ENCODE results near the gene FHOD3. TPM values are rescaled to one million over a fixed set of nuclear protein-coding genes. Genes with fewer than 3 reads are reported as not detected.

The FHOD3 gene
- total and polyA plus RNA-seq, 2 of the 8 experiments (the other 6 are each of a cell fraction or from before 2014, with no cell fraction given) = 9.7 to 10.5 TPM

GRCh38 chr18:36333414-36333813 is 35.9 kb downstream of the FHOD3 start:
- Histone ChIP-seq H3K4me1 (replicated peaks in 1 of 4; ENCODE audit: control insufficient read depth in 3 of 4, insufficient read depth in 4 of 4, low read length in 3 of 4) (peaks cover 3 to 19% (median 10%) of the 10 kb centered on the region in 4 experiments), H3K36me3 (ENCODE audit: control insufficient read depth in 2 of 4, insufficient read depth in 4 of 4, low read length in 3 of 4) (no peaks in the 10 kb centered on the region), H2BK20ac (ENCODE audit: low read length) (no peak overlapping the region), H3K23me2 (ENCODE audit: low read depth, low read length) (no peaks in the 10 kb centered on the region), H2AFZ (ENCODE audit: low read length) (no peak overlapping the region), H3K79me1 (ENCODE audit: low read depth, low read length) (no peaks in the 10 kb centered on the region), H4K91ac (replicated peaks; ENCODE audit: insufficient read length, low read length) (no peak overlapping the region), H3K27me3 (replicated peaks in 1 of 4; ENCODE audit: control insufficient read depth in 3 of 4, extremely low read depth in 1 of 4, insufficient read depth in 3 of 4, low read length in 3 of 4) (no peaks in the 10 kb centered on the region), H4K8ac (ENCODE audit: extremely low read depth, insufficient read depth, low read length) (no peak overlapping the region), H4K20me1 (replicated peaks in 1 of 2; ENCODE audit: control insufficient read depth in 1 of 2, insufficient read depth in 2 of 2, low read length in 2 of 2) (no peaks in the 10 kb centered on the region), H3K4me3 (ENCODE audit: extremely low read depth in 1 of 4, insufficient read depth in 2 of 4, low read depth in 3 of 4, low read length in 4 of 4) (no peak overlapping the region), H3K27ac (ENCODE audit: low read depth, low read length) (no peak overlapping the region), H3K4ac (replicated peaks; ENCODE audit: insufficient read length, low read depth, low read length) (no peak overlapping the region), H3K56ac (replicated peaks; ENCODE audit: insufficient read length, low read depth, low read length) (no peak overlapping the region), H3K9me3 (ENCODE audit: insufficient read depth in 2 of 2, low read depth in 1 of 2, low read length in 1 of 2) (no peaks in the 10 kb centered on the region), H2AK5ac (ENCODE audit: low read depth, low read length) (no peak overlapping the region), H4K5ac (ENCODE audit: insufficient read length, low read depth, low read length) (no peak overlapping the region), H3K23ac (ENCODE audit: insufficient read length) (no peak overlapping the region), H2BK120ac (replicated peaks; ENCODE audit: low read depth, low read length) (no peak overlapping the region), H3K18ac (ENCODE audit: extremely low read depth, low read length) (no peak overlapping the region), H2BK12ac (ENCODE audit: low read depth, low read length) (no peak overlapping the region), H3K79me2 (ENCODE audit: control insufficient read depth in 1 of 2, insufficient read depth in 2 of 2, low read length in 2 of 2) (no peaks in the 10 kb centered on the region), H3K4me2 (ENCODE audit: insufficient read depth in 1 of 2, low read depth in 2 of 2, low read length in 2 of 2) (no peak overlapping the region), H2BK15ac (ENCODE audit: low read length) (no peak overlapping the region), H2BK5ac (ENCODE audit: low read depth, low read length) (no peak overlapping the region), H3K14ac (ENCODE audit: insufficient read length) (no peak overlapping the region), H3K9ac (replicated peaks in 1 of 4; ENCODE audit: extremely low read depth in 1 of 4, low read depth in 3 of 4, low read length in 3 of 4) (no peak overlapping the region)
- no peak for FAIRE-seq
- 93% methylated on average over 3 of the region's 3 CpGs; no CpG with 5 or more reads in 1 of the 2 experiments for WGBS, 2 experiments (ENCODE audit: extremely low coverage in 1 of 2, insufficient coverage in 1 of 2, insufficient read length in 1 of 2, insufficient replicate concordance in 2 of 2, low coverage in 1 of 2, low lambda C conversion rate in 2 of 2, missing lambda C conversion rate in 1 of 2)
- no peak for DNase-seq (ENCODE audit: low read depth in 1 of 2, low spot score in 2 of 2)
- ChIA-PET CTCF (ENCODE audit: partially characterized antibody) (interaction anchor here (0.8 to 0.9 kb wide), 2 partner anchors 248 to 354 kb away, joined by 3 read pairs; no protein-coding TSS in a partner anchor), POLR2A (ENCODE audit: partially characterized antibody) (no interaction called here)
- TF ChIP-seq SP2 (IDR thresholded peaks at IDR 0.05; ENCODE audit: low read length) (no peak), CTBP2 (IDR thresholded peaks at IDR 0.05; ENCODE audit: borderline replicate concordance, insufficient read depth, insufficient read length, low read length) (no peak), EP300 (IDR thresholded peaks at IDR 0.05; ENCODE audit: borderline replicate concordance in 1 of 2, low read depth in 2 of 2, low read length in 2 of 2) (no peak), USF2 (IDR thresholded peaks at IDR 0.05; ENCODE audit: low read length) (no peak), RFX5 (IDR thresholded peaks at IDR 0.05; ENCODE audit: borderline replicate concordance, low read depth, low read length) (no peak), SP1 (IDR thresholded peaks at IDR 0.05; ENCODE audit: low read depth, low read length) (no peak), MAFK (IDR thresholded peaks at IDR 0.05; ENCODE audit: low read depth, low read length) (no peak), TAF1 (IDR thresholded peaks at IDR 0.05; ENCODE audit: low read depth, low read length) (no peak), POU5F1 (IDR thresholded peaks at IDR 0.05; ENCODE audit: low read depth, low read length) (no peak), RXRA (IDR thresholded peaks at IDR 0.05; ENCODE audit: insufficient read depth, low read depth, low read length) (no peak), KDM1A (IDR thresholded peaks at IDR 0.05; ENCODE audit: borderline replicate concordance, low read length) (no peak), RNF2 (IDR thresholded peaks at IDR 0.05; ENCODE audit: borderline replicate concordance, low read depth, low read length, missing control alignments, poor library complexity, severe bottlenecking) (no peak), KDM4A (IDR thresholded peaks at IDR 0.05; ENCODE audit: low read depth, low read length, severe bottlenecking) (no peak)
